Panc1 (cell line): ENCODE data around the gene WDR74. TPM values are rescaled to one million over a fixed set of nuclear protein-coding genes. Genes with fewer than 3 reads are reported as not detected.

Source experiments
- ATAC-seq: fragments of 200-7000 bp; cut with Tn5 transposase; 2 replicates; pipeline ENCODE4 v1.9.1; 2020; ENCODE audit warnings: mild to moderate bottlenecking, moderate library complexity
- BruUV-seq: library from RNA; stranded (reverse); fragments of 400-500 nt; replicated peaks from 2 replicates; lab custom pipeline; 2021; lab: Mats Ljungman, UMichigan
- CTCF ChIA-PET: fragments of 300-600 bp; sonication (Branson Sonifier 250); formaldehyde crosslinking; loops from one replicate; lab custom pipeline; 2022; ENCODE audit warnings: antibody characterized with exemption; lab: Charles Lee
- POLR2A ChIA-PET: fragments of 300-600 bp; sonication (Branson Sonifier 250); formaldehyde crosslinking; loops from one replicate; lab custom pipeline; 2022; ENCODE audit warnings: antibody characterized with exemption; lab: Charles Lee
- DNase-seq: peaks from one replicate; pipeline ENCODE4 v3.0.0-alpha.2; 2010; ENCODE audit warnings: low read depth, low spot score
- H3K27ac ChIP-seq: 2 replicates; pipeline ENCODE4 v1.5.1; 2011; ENCODE audit warnings: mild to moderate bottlenecking, low read length, inconsistent platforms
- H3K27me3 ChIP-seq: fragments of 200-500 bp; sonication (Bioruptor generic); 2 replicates; pipeline ENCODE4 v1.6.0; 2014; ENCODE audit warnings: low read length, inconsistent platforms; ENCODE audit not compliant: control insufficient read depth, insufficient read depth
- H3K36me3 ChIP-seq: fragments of 200-500 bp; sonication (Bioruptor generic); 2 replicates; pipeline ENCODE4 v1.5.1; 2014; ENCODE audit warnings: inconsistent platforms, mild to moderate bottlenecking, low read length, moderate library complexity; ENCODE audit not compliant: control insufficient read depth, insufficient read depth
- H3K4me1 ChIP-seq: 2 replicates; pipeline ENCODE4 v1.5.1; 2011; ENCODE audit warnings: inconsistent platforms, mild to moderate bottlenecking, low read length, moderate library complexity; ENCODE audit not compliant: control insufficient read depth, insufficient read depth
- H3K4me3 ChIP-seq, 2 experiments: 2 replicates each; pipeline ENCODE4 v1.5.1; 2011 to 2012; ENCODE audit warnings: low read depth in 2 of 2, low read length in 2 of 2, mild to moderate bottlenecking in 2 of 2, inconsistent platforms in 1 of 2, moderate library complexity in 1 of 2
- H3K9me3 ChIP-seq: fragments of 200-500 bp; sonication (Bioruptor generic); 2 replicates; pipeline ENCODE4 v1.5.1; 2014; ENCODE audit warnings: low read depth, mild to moderate bottlenecking, inconsistent platforms, low read length, moderate library complexity; ENCODE audit not compliant: control insufficient read depth, insufficient read depth
- POLR2AphosphoS5 ChIP-seq: IDR thresholded peaks from 2 replicates; pipeline ENCODE4 v1.6.1; 2012; ENCODE audit warnings: mild to moderate bottlenecking, low read depth, low read length, moderate library complexity
- REST ChIP-seq, 2 experiments: IDR thresholded peaks; 2 replicates each; pipeline ENCODE4 v1.6.1; 2011 to 2012; ENCODE audit warnings: low read depth in 2 of 2, control low read depth in 1 of 2, low read length in 1 of 2, mild to moderate bottlenecking in 1 of 2, moderate library complexity in 1 of 2; ENCODE audit not compliant: insufficient read depth in 1 of 2
- SIN3A ChIP-seq: IDR thresholded peaks from 2 replicates; pipeline ENCODE4 v1.6.1; 2012; ENCODE audit warnings: low read depth, mild to moderate bottlenecking, low read length, moderate library complexity, borderline replicate concordance; ENCODE audit not compliant: insufficient read depth
- TCF7L2 ChIP-seq: IDR thresholded peaks from 2 replicates; pipeline ENCODE4 v1.6.1; 2011; ENCODE audit warnings: mild to moderate bottlenecking, low read depth, low read length, inconsistent platforms
- in situ Hi-C: cut with HindIII; loops from 2 replicates; pipeline ENCODE4 v1.10.0; 2016; ENCODE audit warnings: low sequenced_read_pairs, low pct_unique_long_range_greater_than_20kb
- intact Hi-C: fragments of 100-400 bp; cut with micrococcal nuclease; formaldehyde crosslinking; loops from one replicate; pipeline ENCODE4 v1.10.0; 2022; ENCODE audit not compliant: unreplicated experiment
- total RNA-seq: library from RNA; stranded (reverse); gene quantifications from one replicate; pipeline ENCODE4 v1.2.1, GENCODE V29; 2021; ENCODE audit not compliant: unreplicated experiment
- TF ChIP-seq, protein P1 (sequence below): fragments of 450-650 bp; IDR thresholded peaks from 2 replicates; pipeline ENCODE4 v1.5.1; 2017; ENCODE audit warnings: mild to moderate bottlenecking

Gene WDR74
- total RNA-seq, 1 experiment from 2014 or later: 62.9 TPM

GRCh38 chr11:62888406-62888805 is 49.0 kb upstream of the WDR74 start:
- Histone ChIP-seq H3K4me1 (peaks cover 38% of the 10 kb centered on the region), H3K27ac (no peak overlapping the region; the same call in 1 of the 2 replicates)
- BruUV-seq: TSS peak; percentile 52

GRCh38 chr11:62885137-62885750 is 45.9 kb upstream of the WDR74 start:
- intact Hi-C loops (no loop called here), in situ Hi-C loops (no loop called here)
- peaks cover 37% of the 10 kb centered on the region for H3K36me3 ChIP-seq
- no peaks in the 10 kb centered on the region for H3K27me3 ChIP-seq
- no peaks in the 10 kb centered on the region for H3K9me3 ChIP-seq
- peaks cover 50% of the 10 kb centered on the region for H3K4me1 ChIP-seq
- DNase-seq (no peak), ATAC-seq (no peak)
- BruUV-seq: no TSS peak
- peak overlapping the region in 1 of 2 experiments; percentile 40; a peak in 2 of 4 replicates for H3K4me3 ChIP-seq
- ChIA-PET POLR2A (interaction anchor here (1.0 kb wide), 1 partner anchor 44 kb away, joined by 7 read pairs; no protein-coding TSS in a partner anchor), CTCF (interaction anchor here (0.6 to 0.8 kb wide), 2 partner anchors 10 to 18 kb away, joined by 3 to 4 read pairs; no protein-coding TSS in a partner anchor)
- TF ChIP-seq REST (IDR thresholded peaks at IDR 0.05; ENCODE audit: insufficient read depth in 1 of 2, low read depth in 2 of 2, low read length in 1 of 2) (no peak), TCF7L2 (no peak), POLR2AphosphoS5 (no peak), SIN3A (no peak)
- TF ChIP-seq, protein P1, sequence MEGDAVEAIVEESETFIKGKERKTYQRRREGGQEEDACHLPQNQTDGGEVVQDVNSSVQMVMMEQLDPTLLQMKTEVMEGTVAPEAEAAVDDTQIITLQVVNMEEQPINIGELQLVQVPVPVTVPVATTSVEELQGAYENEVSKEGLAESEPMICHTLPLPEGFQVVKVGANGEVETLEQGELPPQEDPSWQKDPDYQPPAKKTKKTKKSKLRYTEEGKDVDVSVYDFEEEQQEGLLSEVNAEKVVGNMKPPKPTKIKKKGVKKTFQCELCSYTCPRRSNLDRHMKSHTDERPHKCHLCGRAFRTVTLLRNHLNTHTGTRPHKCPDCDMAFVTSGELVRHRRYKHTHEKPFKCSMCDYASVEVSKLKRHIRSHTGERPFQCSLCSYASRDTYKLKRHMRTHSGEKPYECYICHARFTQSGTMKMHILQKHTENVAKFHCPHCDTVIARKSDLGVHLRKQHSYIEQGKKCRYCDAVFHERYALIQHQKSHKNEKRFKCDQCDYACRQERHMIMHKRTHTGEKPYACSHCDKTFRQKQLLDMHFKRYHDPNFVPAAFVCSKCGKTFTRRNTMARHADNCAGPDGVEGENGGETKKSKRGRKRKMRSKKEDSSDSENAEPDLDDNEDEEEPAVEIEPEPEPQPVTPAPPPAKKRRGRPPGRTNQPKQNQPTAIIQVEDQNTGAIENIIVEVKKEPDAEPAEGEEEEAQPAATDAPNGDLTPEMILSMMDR: no peak
- H3K27ac ChIP-seq: no peak overlapping the region

More at GRCh38 chr11:62888406-62888805, 49.0 kb upstream of the WDR74 start:
- no peaks in the 10 kb centered on the region for H3K9me3 ChIP-seq
- H3K36me3 ChIP-seq: peaks cover 22% of the 10 kb centered on the region
- DNase-seq (no peak), ATAC-seq (no peak)
- TF ChIP-seq TCF7L2 (no peak), POLR2AphosphoS5 (no peak; the same call in 1 of the 2 replicates), REST (IDR thresholded peaks at IDR 0.05; ENCODE audit: insufficient read depth in 1 of 2, low read depth in 2 of 2, low read length in 1 of 2) (no peak), SIN3A (no peak)
- TF ChIP-seq, protein P1: no peak
- ChIA-PET CTCF (no interaction called here), POLR2A (no interaction called here)
- intact Hi-C loops (no loop called here), in situ Hi-C loops (no loop called here)
- no peaks in the 10 kb centered on the region for H3K27me3 ChIP-seq
- H3K4me3 ChIP-seq: no peak overlapping the region
